GM19023 (cell line): Measurements from ENCODE around the gene PSMC3.
"Not testable (repeated sequence)": the region's sequence is repeated elsewhere in the genome, so short reads cannot be mapped to it uniquely, and the experiment has no call there.

ENCODE experiments used
- ATAC-seq: cut with Tn5 transposase; IDR thresholded peaks from one replicate; pipeline ENCODE4 v1.9.1; 2021; ENCODE audit warnings: mild to moderate bottlenecking, moderate library complexity; ENCODE audit not compliant: unreplicated experiment

Gene PSMC3

DNA sequence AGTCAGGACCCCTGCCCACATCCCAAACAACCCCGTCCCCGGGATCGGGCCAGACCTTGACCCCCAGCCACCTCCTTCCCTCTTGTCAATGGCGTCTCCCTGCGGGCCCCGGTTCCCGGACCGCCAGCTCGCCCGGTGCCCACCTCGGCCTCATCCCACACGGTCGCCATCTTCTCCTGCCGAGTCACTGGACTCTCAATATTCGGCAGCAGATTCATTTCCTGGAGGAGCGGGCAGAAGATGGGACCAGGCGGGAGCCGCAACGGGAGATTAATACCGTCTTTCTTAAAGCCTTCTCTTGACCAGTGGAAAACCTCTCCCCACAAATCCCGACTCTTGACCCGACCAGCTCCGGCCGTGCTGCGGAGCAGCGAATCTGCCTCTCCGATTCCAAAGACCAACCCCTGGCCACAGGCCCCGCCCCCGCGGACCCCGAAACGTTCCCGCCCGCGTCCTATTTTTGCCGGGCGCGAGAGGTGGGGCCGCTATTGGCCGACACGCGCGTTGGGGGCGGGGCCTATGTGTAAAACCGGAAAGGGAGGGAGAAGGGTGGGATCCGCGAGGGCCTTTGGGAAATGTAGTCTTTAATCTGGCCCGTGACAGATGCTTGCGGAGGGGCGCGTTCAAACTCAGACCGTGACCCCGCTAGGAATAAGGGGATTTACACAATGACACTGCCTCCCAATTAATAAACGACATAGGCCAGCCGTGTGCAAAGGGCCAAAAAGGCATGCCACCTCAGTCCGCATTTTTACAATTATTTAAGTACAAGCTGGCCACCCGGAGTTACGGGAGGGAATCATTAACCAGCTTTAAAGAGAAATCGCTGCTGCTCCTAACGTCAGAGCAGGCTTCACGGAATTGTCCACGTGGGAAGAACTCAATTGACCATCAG lies at the start of gene PSMC3:
Gene PSMC3 (minus strand): TSS at position 378 of the 895 bp plus-strand sequence. CDS start 160 bp downstream, at position 218.
- ATAC-seq: peak; percentile 93

DNA sequence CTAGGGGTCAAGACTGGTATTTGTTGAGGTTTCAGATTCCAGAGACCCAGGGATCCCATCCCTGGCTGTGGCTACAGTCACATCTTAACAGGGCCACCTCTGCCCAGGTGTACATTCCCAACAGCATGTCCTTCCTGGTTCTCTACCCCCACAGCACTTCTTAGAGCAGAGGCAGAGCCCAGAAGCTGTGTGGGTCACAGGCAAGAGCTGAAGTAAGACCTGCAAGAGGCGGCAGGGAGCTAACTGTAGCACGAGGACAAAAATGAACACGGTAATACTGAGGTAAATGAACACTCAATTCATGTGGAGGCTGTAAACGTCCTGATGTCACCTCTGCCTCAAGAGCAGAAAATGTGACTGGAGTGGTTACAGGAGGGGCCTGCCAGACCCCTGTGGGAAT lies 44.4 kb upstream of the PSMC3 start:
- ATAC-seq: no peak

DNA sequence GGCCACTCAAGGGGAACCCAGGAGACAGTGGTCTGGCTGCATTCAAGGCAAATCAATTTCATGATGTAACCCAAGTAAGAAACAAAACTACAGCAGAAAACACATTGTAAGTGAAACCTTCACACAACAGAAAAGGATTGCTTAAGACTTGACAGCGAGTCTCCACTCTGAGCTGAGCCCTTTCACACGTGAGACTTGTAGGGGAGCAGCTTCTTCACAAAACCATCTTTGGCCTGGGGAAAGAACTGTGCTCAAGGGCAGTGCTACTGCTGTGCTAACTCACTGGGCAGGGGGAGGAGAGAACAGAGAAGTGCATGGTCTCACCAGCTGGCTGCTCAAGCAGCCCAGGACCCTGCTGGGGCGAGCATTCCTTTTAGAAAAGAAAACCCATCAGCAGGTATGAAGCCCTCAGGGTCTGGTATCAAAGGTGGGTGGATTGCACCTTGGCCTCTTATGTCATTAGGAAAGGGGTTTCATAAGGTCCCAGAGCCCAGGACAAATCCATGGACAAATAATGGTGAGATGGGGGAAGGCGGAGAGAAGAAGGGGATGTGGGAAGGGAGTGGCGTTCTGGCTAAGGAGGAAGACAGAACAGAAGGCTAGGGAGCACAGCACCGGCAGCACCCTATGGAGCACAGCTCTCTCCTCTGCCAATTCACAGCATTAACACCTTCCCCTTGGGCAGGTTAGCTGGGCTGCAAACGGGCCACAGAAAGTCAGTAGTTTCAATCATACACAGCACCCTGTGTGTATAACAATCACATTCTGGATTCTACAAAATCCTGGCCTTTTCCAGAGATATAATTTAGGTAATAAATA lies 43.3 kb upstream of the PSMC3 start:
- ATAC-seq: no peak

DNA sequence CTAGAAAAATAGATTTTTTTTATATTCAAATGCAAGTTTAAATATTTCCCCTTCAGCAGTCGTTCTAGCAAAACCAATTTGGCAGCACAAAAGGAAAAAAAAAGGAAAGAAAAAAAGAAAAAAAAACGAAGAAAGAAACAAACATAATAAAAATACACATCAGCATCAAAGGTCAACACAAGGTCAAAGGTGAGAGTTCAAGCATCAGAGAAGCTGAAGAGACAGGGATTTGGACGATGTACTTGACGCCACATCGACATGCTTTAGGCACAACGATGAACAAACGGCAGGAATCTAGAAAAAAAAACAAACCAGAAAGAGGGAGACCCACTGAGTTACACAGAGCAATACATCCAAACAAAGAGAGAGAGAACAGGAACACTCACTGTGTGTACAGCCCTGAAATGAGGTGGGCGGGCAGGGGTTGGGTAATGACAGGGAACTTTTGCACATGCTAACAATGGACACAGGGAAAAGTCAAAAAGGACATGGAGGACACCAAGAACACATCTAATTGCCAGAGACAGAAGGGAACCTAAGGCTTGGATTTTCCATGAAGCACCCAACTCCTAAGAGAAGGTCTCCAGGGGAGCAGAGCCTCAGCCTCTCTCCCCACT lies 42.5 kb upstream of the PSMC3 start:
- ATAC-seq: no peak

DNA sequence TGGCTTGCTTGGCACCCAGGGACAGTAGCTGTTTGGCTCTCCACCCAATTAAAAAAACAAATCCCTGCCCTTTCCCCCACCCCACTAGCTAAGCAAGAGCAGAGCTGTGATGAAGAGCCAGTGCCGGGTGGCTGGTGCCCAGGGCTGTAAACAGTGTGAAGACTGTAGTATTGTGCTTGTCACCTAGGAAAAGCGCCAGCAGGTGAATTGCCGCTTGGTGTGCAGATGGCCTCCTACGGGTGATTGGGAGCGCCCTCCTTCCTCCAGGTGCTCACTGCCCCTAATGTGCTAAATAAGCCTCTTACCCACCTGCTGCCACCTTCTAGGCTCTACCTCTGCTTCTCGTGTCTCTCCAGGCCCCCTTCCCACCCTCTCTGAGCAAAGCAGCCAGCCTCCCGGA lies 41.1 kb upstream of the PSMC3 start:
- no peak for ATAC-seq

DNA sequence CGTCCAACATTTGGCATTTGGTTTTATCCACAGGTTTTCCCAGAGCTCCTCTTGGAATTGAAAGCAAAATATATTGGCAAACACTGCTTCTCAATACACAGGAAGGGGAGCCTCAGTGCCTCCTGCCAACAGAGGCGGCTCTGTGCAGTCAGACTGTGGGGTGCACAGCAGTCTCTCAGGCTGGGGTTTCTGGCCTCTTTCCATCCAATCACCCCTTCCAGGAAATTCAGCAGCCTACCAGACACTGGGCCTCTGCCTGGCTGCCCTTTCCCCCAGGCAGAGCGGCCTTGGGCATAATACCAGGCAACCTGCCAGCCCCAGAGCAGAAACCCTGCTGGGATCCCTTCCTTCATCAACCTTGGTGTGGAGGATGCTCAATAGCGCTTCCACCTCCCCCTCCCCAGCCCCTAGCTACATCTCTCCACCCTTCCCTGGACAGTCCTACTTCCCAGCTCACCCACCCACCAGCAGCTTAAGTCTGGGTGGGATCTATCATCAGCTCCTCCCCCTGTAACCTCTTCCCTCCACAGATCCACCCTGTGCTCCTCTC lies 40.5 kb upstream of the PSMC3 start:
- ATAC-seq: no peak

DNA sequence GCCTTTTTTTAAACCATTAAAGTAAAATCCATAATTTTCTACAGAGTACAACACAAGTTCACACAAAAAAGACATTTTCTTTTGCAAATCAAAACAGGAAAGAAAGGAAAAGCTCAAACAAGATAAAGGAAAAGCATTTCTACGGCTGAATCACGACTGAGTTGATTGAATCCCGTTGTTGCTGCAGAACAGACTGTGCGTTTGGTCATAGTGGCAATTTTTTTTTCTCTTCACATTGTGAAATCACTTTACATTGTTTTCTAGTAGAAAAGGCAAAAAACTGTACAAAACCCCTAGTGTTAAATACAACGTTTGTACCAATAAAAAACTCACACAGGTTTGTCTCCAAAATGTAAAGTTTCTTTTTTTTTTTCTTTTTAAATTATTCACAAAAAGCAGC lies 40.0 kb upstream of the PSMC3 start:
- ATAC-seq: no peak

DNA sequence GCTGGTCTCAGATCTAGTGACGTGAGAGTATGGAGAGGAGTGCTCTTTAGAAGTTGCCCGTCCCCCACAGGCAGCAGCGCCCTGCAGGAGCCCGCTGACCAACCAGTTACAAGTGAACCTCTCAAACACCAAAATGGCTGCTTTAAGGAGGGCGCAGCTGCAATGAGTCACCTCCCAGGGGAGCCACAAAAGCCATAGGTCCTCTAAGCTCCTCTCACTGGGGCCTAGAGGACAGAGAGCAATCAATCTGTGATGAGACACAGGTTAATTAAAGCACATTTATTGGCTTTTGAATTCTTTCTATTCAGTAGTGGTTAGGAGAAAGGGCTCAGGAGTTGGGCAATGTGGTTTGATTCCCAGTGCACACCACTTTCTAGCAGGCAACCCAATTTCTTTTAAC lies 38.2 kb upstream of the PSMC3 start:
- ATAC-seq: no peak

DNA sequence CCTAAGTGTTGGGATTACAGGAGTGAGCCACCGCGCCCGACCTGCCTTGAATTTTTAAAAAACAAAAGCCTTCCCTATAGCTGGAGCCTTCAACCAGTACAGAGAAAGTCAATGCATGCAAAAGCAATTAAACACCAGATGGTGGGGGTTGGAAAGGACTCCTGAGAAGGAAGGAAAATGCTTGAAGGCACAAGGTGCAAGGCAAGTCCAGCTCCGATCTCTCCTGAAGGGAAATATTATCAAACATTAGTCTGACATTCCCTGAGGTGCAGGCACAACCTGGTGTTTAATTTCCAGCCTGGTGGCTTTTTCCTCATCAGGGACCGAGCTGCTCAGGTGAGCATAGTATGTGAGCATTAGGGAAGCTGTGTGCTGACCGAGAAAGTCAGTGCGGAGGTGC lies 35.6 kb upstream of the PSMC3 start:
- no peak for ATAC-seq

DNA sequence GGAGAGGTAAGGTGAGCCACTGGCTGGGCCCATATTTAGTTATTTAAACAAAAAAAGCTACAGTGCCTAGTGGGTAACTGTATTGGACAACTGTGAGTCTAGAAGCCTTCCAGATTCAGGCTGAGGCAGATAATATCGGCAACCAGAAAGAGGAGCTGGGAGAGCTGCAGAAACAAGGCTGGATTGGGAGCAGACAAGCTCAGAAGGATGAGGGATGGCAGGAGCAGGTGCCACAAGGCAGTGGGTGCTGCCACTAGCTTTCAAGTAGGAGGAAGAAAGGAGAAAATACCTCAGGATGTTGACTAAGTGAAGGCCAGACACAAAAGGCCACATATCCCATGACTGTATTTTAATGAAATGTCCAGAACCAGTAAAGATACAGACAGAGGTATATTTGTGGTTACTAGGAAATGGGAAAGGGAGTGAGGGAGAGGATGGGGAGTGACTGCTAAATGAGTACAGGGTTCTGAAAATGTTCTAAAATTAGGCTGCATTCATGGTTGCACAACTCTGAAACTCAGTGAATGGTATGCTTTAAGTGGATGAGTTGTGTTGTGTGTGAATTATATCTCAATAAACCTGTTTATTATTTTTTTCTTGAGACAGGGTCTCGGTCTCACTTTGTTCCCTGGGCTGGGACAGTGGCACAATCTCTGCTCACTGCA lies 34.5 kb upstream of the PSMC3 start:
- no peak for ATAC-seq

DNA sequence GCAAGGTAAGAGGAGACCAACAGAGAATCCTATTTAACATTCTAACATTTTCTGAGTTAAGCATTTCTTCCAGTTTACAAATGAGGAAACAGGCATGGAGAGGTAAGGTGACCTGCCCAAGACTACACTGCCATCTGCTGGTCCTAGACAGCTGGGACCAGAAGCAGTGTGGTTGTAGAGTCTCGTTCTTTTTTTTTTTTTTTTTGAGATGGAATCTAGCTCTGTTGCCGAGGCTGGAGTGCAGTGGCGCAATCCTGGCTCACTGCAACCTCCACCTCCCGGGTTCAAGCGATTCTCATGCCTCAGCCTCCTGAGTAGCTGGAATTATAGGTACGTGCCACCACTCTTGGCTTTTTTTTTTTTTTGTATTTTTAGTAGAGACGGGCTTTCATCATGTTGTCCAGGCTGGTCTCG lies 28.0 kb upstream of the PSMC3 start:
- ATAC-seq: not testable (repeated sequence)

DNA sequence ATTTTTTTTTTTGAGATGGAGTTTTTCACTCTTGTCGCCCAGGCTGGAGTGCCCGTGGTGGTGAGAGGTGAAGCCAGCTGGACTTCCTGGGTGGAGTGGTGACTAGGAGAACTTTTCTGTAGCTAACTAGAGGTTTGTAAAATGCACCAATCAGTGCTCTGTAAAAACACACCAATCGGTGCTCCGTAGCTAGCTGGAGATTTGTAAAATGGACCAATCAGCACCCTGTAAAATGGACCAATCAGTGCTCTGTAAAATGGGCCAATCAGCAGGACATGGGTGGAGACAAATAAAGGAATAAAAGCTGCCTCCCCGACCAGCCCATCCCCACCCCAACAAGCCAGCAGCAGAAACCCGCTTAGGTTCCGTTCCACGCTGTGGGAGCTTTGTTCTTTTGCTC lies 27.1 kb upstream of the PSMC3 start:
- ATAC-seq: no peak

DNA sequence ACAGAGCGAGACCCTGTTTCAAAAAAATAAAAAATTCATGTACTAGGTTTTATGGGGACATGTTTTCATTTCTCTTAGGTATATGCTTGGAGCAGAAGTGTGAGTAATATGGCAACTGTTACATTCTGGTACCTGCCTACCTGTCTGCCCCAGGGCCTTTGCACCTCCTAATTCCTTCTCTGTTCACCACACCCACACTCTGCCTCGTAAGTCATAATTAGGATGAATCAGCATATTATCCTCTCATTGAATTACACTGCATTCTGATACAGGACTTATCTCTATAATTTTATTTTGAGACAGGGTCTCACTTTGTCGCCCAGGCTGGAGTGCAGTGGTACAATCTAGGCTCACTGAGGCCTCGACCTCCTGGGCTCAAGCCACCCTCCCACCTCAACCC lies 25.8 kb upstream of the PSMC3 start:
- ATAC-seq: no peak

DNA sequence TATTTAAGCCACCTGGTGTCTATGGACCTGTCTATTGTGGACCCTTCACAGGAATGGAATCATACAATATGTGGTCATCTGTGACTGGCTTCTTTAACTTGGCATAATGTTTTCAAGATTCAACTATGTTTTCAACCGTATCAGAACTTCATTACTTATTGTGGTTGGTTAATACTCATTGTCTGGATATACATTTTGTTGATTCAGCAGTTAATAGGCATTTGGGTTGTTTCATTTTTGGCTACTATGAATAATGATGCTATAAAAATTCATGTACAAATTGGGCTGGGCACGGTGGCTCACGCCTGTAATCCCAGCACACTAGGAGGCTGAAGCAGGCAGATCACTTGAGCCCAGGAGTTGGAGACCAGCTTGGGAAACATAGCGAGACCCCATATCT lies 25.2 kb upstream of the PSMC3 start:
- ATAC-seq: no peak

DNA sequence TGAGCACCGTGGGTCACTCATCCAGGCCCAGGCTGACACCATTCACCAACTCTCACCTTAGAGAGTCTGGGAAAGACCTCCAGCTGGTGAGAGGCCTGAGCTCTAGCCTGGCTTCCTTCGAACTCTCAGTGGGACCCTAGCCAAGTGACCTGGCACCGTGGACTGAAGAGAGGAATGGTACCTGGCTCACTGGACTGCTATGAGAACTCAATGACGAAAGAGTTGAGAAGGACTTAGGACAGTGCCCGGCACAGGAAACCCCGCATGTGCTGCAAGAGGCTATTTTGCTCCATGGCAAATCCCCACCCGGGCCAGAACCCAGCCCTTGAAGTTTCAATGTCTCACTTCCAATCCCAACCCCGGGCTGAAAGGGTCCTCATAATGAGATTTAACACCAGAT lies 23.3 kb upstream of the PSMC3 start:
- ATAC-seq: no peak

DNA sequence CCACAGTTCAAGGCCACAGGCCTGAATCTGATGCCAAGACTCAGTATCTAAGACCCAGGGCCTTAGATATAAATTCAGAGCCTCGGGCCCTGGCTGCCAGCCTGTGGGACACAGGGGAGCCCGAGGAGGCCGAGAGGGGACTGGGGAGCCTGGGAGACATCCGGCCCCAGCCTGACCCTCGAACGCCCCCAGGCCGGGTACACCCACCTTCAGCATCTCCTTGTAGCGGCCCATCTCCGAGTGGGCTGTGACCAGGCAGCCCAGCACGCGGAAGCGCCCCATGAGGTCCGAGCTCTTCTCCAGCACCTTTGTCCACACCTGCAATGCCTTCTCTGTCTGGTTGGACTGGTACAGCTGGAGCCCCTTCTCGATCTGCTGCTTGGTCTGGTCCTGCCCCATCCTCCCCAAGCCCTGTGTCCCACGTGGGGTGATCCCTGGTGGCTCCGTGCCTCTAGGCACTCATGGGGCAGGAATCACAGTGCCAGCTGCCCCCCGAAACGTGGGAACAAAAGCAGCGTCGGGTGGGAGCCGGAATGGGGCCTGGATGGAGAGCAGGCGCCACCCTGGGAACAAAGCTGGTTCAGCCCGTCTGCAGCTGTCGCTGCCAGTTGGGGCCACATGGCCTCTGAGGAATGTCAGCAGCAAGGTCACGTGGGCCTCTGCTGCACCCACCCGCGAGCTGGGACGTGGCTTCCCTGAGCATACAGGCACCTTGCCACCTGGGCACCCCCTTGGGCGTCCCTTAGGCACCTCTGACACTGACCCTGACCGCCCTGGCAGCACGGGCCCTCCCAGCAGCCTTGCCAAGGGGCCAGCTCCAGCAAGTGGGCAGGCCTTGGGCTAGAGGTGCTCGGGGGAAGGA lies 22.6 kb upstream of the PSMC3 start, which contains the start of gene RAPSN:
Gene RAPSN (minus strand): TSS at position 571 of the 862 bp plus-strand sequence. CDS start 172 bp downstream, at position 399.
- ATAC-seq: no peak

DNA sequence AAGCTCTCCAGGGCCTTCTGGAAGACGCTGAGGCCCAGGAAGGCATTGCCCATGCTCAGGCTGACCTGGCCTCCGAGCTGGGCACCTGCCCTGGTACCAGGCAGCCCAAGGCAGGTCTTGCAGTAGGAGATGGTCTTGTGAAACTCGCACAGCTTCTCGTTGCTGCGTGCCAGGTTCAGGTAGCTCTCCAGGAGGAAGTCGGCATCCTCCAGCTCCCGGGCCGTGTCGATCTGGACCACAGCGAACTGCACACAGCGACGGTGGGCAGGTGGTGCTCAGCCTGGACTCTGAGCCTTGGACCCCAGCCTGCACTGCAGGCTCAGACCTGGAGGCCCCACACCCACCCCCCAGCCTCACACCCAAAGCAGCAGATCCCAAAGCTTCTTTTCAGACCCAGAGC lies 21.7 kb upstream of the PSMC3 start:
- no peak for ATAC-seq

DNA sequence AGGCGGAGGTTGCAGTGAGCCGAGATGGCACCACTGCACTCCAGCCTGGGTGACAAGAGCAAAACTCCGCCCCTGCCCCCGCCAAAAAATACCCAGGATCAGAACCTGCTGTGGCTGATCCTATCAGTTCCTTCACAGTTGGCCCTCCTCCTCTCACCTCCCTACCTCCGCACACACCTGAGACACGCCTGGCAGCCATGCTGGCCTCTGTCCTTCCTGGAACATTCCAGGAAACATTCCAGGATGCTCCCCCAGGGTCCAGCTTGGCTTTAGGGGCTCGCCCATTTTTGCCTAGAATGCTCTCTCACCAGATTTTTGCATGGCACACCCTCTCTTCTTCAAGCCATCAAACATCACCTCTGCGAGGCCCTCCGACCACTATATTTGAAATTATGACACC lies 20.6 kb upstream of the PSMC3 start:
- no peak for ATAC-seq

DNA sequence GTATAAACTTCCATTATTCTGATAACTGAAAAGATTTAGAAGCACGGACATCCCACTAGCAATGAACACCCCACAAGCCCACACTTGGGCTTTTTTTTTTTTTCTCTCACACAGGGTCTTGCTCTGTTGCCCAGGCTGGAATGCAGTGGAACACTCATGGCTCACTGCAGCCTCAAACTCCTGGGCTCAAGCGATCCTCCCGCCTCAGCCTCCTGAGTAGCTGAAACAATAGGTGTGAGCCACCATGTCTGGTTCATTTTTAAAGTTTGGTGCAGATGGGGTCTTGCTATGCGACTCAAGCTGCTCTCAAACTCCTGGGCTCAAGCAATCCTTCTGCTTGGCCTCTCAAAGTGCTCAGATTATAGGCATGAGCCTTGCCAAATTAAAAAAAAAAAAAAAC lies 19.6 kb upstream of the PSMC3 start:
- ATAC-seq: no peak

DNA sequence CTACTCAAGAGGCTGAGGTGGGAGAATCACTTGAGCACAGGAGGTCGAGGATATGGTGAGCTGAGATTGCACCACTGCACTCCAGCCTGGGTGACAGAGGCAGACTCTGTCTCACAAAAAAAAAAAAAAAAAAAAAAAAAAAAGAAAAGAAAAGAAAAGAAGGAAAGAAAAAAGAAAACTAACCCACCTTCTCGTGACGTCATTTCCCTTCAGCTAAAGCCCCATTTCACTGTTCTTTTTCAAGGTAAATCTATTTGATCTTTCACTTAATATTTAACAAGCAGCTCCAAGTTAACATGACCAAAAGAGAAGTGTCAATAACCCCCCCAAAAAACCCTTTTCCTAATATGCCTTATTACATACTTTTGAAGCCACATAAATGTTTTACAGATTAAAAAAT lies 17.6 kb upstream of the PSMC3 start:
- ATAC-seq: no peak
